Activated T-cell treated with anti-CD3 and anti-CD28 coated beads, Interleukin-2, amount 50 U/mL, for 72 hours (primary cell): Measurements from ENCODE around the gene KIF2A. TPM values are rescaled to one million over a fixed set of nuclear protein-coding genes. Genes with fewer than 3 reads are reported as not detected.
A peak's percentile ranks its signal among the peaks of the same experiment; 100 is the strongest.
"Not testable (repeated sequence)": the region's sequence is repeated elsewhere in the genome, so short reads cannot be mapped to it uniquely, and the experiment has no call there.

ENCODE experiments used
- ATAC-seq, 2 donors: fragments of 150-1000 bp; cut with Tn5 transposase; replicated peaks in 1 of 2; 2 replicates each; pipeline ENCODE4 v1.10.0; 2021; ENCODE audit warnings: moderate library complexity in 2 of 2, mild to moderate bottlenecking in 1 of 2
- DNase-seq, 2 donors: peaks; one replicate each; pipeline ENCODE4 v3.0.0; 2021 to 2022; ENCODE audit warnings: mixed read lengths in 1 of 2
- H3K27ac Mint-ChIP-seq: one replicate; pipeline ENCODE4 v1.8.0; 2022; ENCODE audit warnings: mild to moderate bottlenecking, moderate library complexity, mixed read lengths
- H3K27me3 Mint-ChIP-seq: one replicate; pipeline ENCODE4 v1.8.0; 2022; ENCODE audit warnings: low read depth, mixed read lengths
- H3K36me3 Mint-ChIP-seq, 2 donors: one replicate each; pipeline ENCODE4 v1.8.0; 2022; ENCODE audit warnings: mixed read lengths in 2 of 2, mild to moderate bottlenecking in 1 of 2; ENCODE audit not compliant: insufficient read depth in 2 of 2
- H3K4me1 Mint-ChIP-seq: one replicate; pipeline ENCODE4 v1.8.0; 2022; ENCODE audit warnings: low read depth, mixed read lengths
- H3K4me3 Mint-ChIP-seq, 2 donors: one replicate each; pipeline ENCODE4 v1.8.0; 2022; ENCODE audit warnings: mild to moderate bottlenecking in 2 of 2, mixed read lengths in 2 of 2, moderate library complexity in 2 of 2
- H3K9me3 Mint-ChIP-seq, 2 donors: one replicate each; pipeline ENCODE4 v1.8.0; 2022; ENCODE audit warnings: mixed read lengths in 2 of 2
- total RNA-seq, 2 donors: library from RNA; stranded (reverse); gene quantifications; one replicate each; pipeline ENCODE4 v1.2.3, GENCODE V29; 2022

The KIF2A gene
- total RNA-seq, 2 donors from 2014 or later = 158 to 193 TPM

- peaks cover 25% of the 10 kb centered on the region for H3K4me1 Mint-ChIP-seq
- no peak for ATAC-seq
- no peak for DNase-seq
- no peaks in the 10 kb centered on the region for H3K27me3 Mint-ChIP-seq
- peaks cover 0 to 2% of the 10 kb centered on the region in 2 donors for H3K9me3 Mint-ChIP-seq
- peak overlapping the region in 1 of 2 donors; percentile 21 for H3K4me3 Mint-ChIP-seq
- H3K27ac Mint-ChIP-seq = peak overlapping the region; percentile 69
- H3K36me3 Mint-ChIP-seq = peaks cover 0 to 1% of the 10 kb centered on the region in 2 donors
These were observed 30.4 kb upstream of the KIF2A start for GRCh38 chr5:62275581-62275980.

- Mint-ChIP-seq H3K27me3 (no peaks in the 10 kb centered on the region), H3K4me1 (peaks cover 52% of the 10 kb centered on the region), H3K36me3 (peaks cover 6 to 19% of the 10 kb centered on the region in 2 donors), H3K9me3 (peaks cover 0 to 3% of the 10 kb centered on the region in 2 donors), H3K27ac (peak overlapping the region; percentile 24), H3K4me3 (no peak overlapping the region)
- no peak for DNase-seq
- ATAC-seq = no peak
These were observed 24.6 kb upstream of the KIF2A start for GRCh38 chr5:62281411-62281810.

- Mint-ChIP-seq H3K9me3 (peaks cover 0 to 3% of the 10 kb centered on the region in 2 donors), H3K27me3 (no peaks in the 10 kb centered on the region), H3K4me3 (no peak overlapping the region), H3K36me3 (peaks cover 9 to 22% of the 10 kb centered on the region in 2 donors), H3K27ac (no peak overlapping the region), H3K4me1 (peaks cover 52% of the 10 kb centered on the region)
- DNase-seq (no peak), ATAC-seq (no peak)
These were observed 23.9 kb upstream of the KIF2A start for GRCh38 chr5:62282064-62282463.

GRCh38 chr5:62283005-62283404 is 23.0 kb upstream of the KIF2A start:
- H3K4me3 Mint-ChIP-seq = peak overlapping the region in 1 of 2 donors; percentile 63
- H3K9me3 Mint-ChIP-seq = peaks cover 0 to 9% of the 10 kb centered on the region in 2 donors
- no peaks in the 10 kb centered on the region for H3K27me3 Mint-ChIP-seq
- peak overlapping the region; percentile 92 for H3K27ac Mint-ChIP-seq
- no peak for ATAC-seq
- DNase-seq = no peak
- peaks cover 9 to 29% of the 10 kb centered on the region in 2 donors for H3K36me3 Mint-ChIP-seq
- H3K4me1 Mint-ChIP-seq = peaks cover 52% of the 10 kb centered on the region

- Mint-ChIP-seq H3K9me3 (peaks cover 2 to 10% of the 10 kb centered on the region in 2 donors), H3K4me3 (peak overlapping the region in 1 of 2 donors; percentile 64), H3K36me3 (peaks cover 11 to 30% of the 10 kb centered on the region in 2 donors), H3K27ac (peak overlapping the region; percentile 98), H3K27me3 (no peaks in the 10 kb centered on the region), H3K4me1 (peaks cover 60% of the 10 kb centered on the region)
- DNase-seq = no peak
- ATAC-seq = no peak
These were observed 22.1 kb upstream of the KIF2A start for GRCh38 chr5:62283861-62284260.

GRCh38 chr5:62284946-62285891 is 20.8 kb upstream of the KIF2A start:
- peak; percentile 88 to 93 for ATAC-seq
- H3K27me3 Mint-ChIP-seq = no peaks in the 10 kb centered on the region
- peak overlapping the region; percentile 98 for H3K27ac Mint-ChIP-seq
- H3K4me1 Mint-ChIP-seq = peaks cover 73% of the 10 kb centered on the region
- H3K9me3 Mint-ChIP-seq = peaks cover 4 to 10% of the 10 kb centered on the region in 2 donors
- H3K36me3 Mint-ChIP-seq = peaks cover 11 to 31% of the 10 kb centered on the region in 2 donors
- peak; percentile 71 to 75 for DNase-seq
- H3K4me3 Mint-ChIP-seq = peak overlapping the region; percentile 64 to 74

GRCh38 chr5:62286834-62287233 is 19.2 kb upstream of the KIF2A start:
- ATAC-seq (no peak), DNase-seq (no peak)
- Mint-ChIP-seq H3K4me3 (peak overlapping the region; percentile 18 to 64), H3K9me3 (peaks cover 4 to 10% of the 10 kb centered on the region in 2 donors), H3K27ac (peak overlapping the region; percentile 98), H3K4me1 (peaks cover 89% of the 10 kb centered on the region), H3K27me3 (no peaks in the 10 kb centered on the region), H3K36me3 (peaks cover 11 to 34% of the 10 kb centered on the region in 2 donors)

GRCh38 chr5:62287237-62287636 is 18.8 kb upstream of the KIF2A start:
- DNase-seq (no peak), ATAC-seq (no peak)
- Mint-ChIP-seq H3K4me3 (peak overlapping the region; percentile 18 to 64), H3K9me3 (peaks cover 4 to 10% of the 10 kb centered on the region in 2 donors), H3K27ac (peak overlapping the region; percentile 98), H3K4me1 (peaks cover 93% of the 10 kb centered on the region), H3K36me3 (peaks cover 11 to 36% of the 10 kb centered on the region in 2 donors), H3K27me3 (no peaks in the 10 kb centered on the region)

- Mint-ChIP-seq H3K27me3 (no peaks in the 10 kb centered on the region), H3K4me1 (peaks cover 91% of the 10 kb centered on the region), H3K36me3 (peaks cover 14 to 44% of the 10 kb centered on the region in 2 donors), H3K27ac (peak overlapping the region; percentile 94), H3K9me3 (peaks cover 4 to 12% of the 10 kb centered on the region in 2 donors), H3K4me3 (peak overlapping the region in 1 of 2 donors; percentile 64)
- DNase-seq (no peak), ATAC-seq (no peak)
These were observed 17.9 kb upstream of the KIF2A start for GRCh38 chr5:62288118-62288517.

- H3K4me1 Mint-ChIP-seq = peaks cover 79% of the 10 kb centered on the region
- H3K27ac Mint-ChIP-seq = peak overlapping the region; percentile 94
- H3K4me3 Mint-ChIP-seq = peak overlapping the region; percentile 34 to 56
- DNase-seq = no peak
- peak in 1 of 2 donors; percentile 7 for ATAC-seq
- no peaks in the 10 kb centered on the region for H3K27me3 Mint-ChIP-seq
- peaks cover 6 to 11% of the 10 kb centered on the region in 2 donors for H3K9me3 Mint-ChIP-seq
- H3K36me3 Mint-ChIP-seq = peaks cover 17 to 44% of the 10 kb centered on the region in 2 donors
These were observed 16.2 kb upstream of the KIF2A start for GRCh38 chr5:62289813-62290212.

- Mint-ChIP-seq H3K27ac (peak overlapping the region; percentile 51), H3K36me3 (peaks cover 10 to 28% of the 10 kb centered on the region in 2 donors), H3K4me3 (peak overlapping the region; percentile 16 to 51), H3K4me1 (peaks cover 61% of the 10 kb centered on the region), H3K9me3 (peaks cover 6 to 11% of the 10 kb centered on the region in 2 donors)
- ATAC-seq, H3K27me3 Mint-ChIP-seq: not testable (repeated sequence)
- DNase-seq = peak; percentile 52 to 67
These were observed 14.2 kb upstream of the KIF2A start for GRCh38 chr5:62291829-62292228.

- Mint-ChIP-seq H3K4me3 (peak overlapping the region; percentile 50 to 69), H3K4me1 (peaks cover 46% of the 10 kb centered on the region), H3K36me3 (peaks cover 7 to 15% of the 10 kb centered on the region in 2 donors), H3K27me3 (no peaks in the 10 kb centered on the region), H3K9me3 (peaks cover 2 to 4% of the 10 kb centered on the region in 2 donors), H3K27ac (peak overlapping the region; percentile 76)
- DNase-seq (peak in 1 of 2 donors; percentile 31), ATAC-seq (peak; percentile 76 to 81)
These were observed 9.0 kb upstream of the KIF2A start for GRCh38 chr5:62296998-62297397.

- Mint-ChIP-seq H3K36me3 (peaks cover 4 to 6% of the 10 kb centered on the region in 2 donors), H3K27me3 (no peaks in the 10 kb centered on the region), H3K4me3 (peak overlapping the region in 1 of 2 donors; percentile 71), H3K27ac (no peak overlapping the region), H3K4me1 (peaks cover 47% of the 10 kb centered on the region), H3K9me3 (peaks cover 2% of the 10 kb centered on the region in 2 donors)
- no peak for ATAC-seq
- DNase-seq = no peak
These were observed 7.9 kb upstream of the KIF2A start for GRCh38 chr5:62298118-62298517.
